ENCODE data around the gene LRRC61.

- TF ChIP-seq POLR2A (IDR thresholded peaks at IDR 0.05; ENCODE audit: low read length) (no peak), GATA1 (IDR thresholded peaks at IDR 0.05; ENCODE audit: low read depth, low read length) (no peak)
Measured at GRCh38 chr7:150377635-150378034, 54.5 kb downstream of the LRRC61 start.
